IMR-90 (cell line): ENCODE data around the gene KCNQ2. TPM values are rescaled to one million over a fixed set of nuclear protein-coding genes. Genes with fewer than 3 reads are reported as not detected.

Experiments
- ATAC-seq: fragments of 200-7000 bp; cut with Tn5 transposase; 2 replicates; pipeline ENCODE4 v1.9.1; 2020; ENCODE audit warnings: low read depth, mild to moderate bottlenecking, moderate library complexity
- BruUV-seq: library from RNA; stranded (reverse); fragments of 400-500 nt; replicated peaks from 2 replicates; lab custom pipeline; 2021; lab: Mats Ljungman, UMichigan
- CTCF ChIA-PET: fragments of 300-600 bp; formaldehyde crosslinking; extraction: SDS; loops from one replicate; lab custom pipeline; 2021; ENCODE audit warnings: antibody characterized with exemption; lab: Yijun Ruan, JAX
- POLR2A ChIA-PET: fragments of 300-600 bp; sonication (Branson Sonifier 250); formaldehyde crosslinking; loops from one replicate; lab custom pipeline; 2022; ENCODE audit warnings: antibody characterized with exemption; ENCODE audit not compliant: unreplicated experiment; lab: Charles Lee
- DNase-seq: peaks from one replicate; pipeline ENCODE4 v3.0.0; 2013
- H2AFZ ChIP-seq: replicated peaks from 2 replicates; pipeline ENCODE3; 2013; ENCODE audit warnings: low read length, mild to moderate bottlenecking; ENCODE audit not compliant: poor library complexity
- H2AK5ac ChIP-seq: 2 replicates; pipeline ENCODE4 v1.6.1; 2013; ENCODE audit warnings: low read depth, low read length, inconsistent platforms
- H2AK9ac ChIP-seq: replicated peaks from 2 replicates; pipeline ENCODE3; 2013; ENCODE audit warnings: mild to moderate bottlenecking, low read depth, low read length, moderate library complexity; ENCODE audit not compliant: poor library complexity
- H2BK120ac ChIP-seq: 2 replicates; pipeline ENCODE4 v1.6.1; 2013; ENCODE audit warnings: low read depth, low read length, inconsistent platforms
- H2BK15ac ChIP-seq: 3 replicates; pipeline ENCODE4 v1.6.1; 2013; ENCODE audit warnings: low read depth, low read length, inconsistent platforms
- H2BK20ac ChIP-seq: 2 replicates; pipeline ENCODE4 v1.6.1; 2013; ENCODE audit warnings: low read depth, mild to moderate bottlenecking, inconsistent platforms, low read length, moderate library complexity
- H2BK5ac ChIP-seq: 2 replicates; pipeline ENCODE4 v1.6.1; 2013; ENCODE audit warnings: mild to moderate bottlenecking, low read depth, low read length, inconsistent platforms; ENCODE audit not compliant: poor library complexity, severe bottlenecking
- H3K14ac ChIP-seq: replicated peaks from 2 replicates; pipeline ENCODE4 v1.6.1; 2013; ENCODE audit warnings: low read depth, low read length, inconsistent platforms
- H3K18ac ChIP-seq: 2 replicates; pipeline ENCODE4 v1.6.1; 2013; ENCODE audit warnings: low read depth, low read length, control low read depth
- H3K23ac ChIP-seq: 2 replicates; pipeline ENCODE4 v1.6.1; 2013; ENCODE audit warnings: low read depth, low read length, inconsistent platforms
- H3K27ac ChIP-seq: 2 replicates; pipeline ENCODE4 v1.5.1; 2013; ENCODE audit warnings: mild to moderate bottlenecking, control low read depth, low read length; ENCODE audit not compliant: insufficient read depth
- H3K27me3 ChIP-seq: 2 replicates; pipeline ENCODE4 v1.6.1; 2013; ENCODE audit warnings: low read length; ENCODE audit not compliant: control insufficient read depth, insufficient read depth
- H3K36me3 ChIP-seq: 2 replicates; pipeline ENCODE4 v1.6.1; 2013; ENCODE audit warnings: low read length, mixed read lengths; ENCODE audit not compliant: control insufficient read depth, insufficient read depth
- H3K4ac ChIP-seq: 2 replicates; pipeline ENCODE4 v1.6.1; 2013; ENCODE audit warnings: low read depth, low read length, inconsistent platforms
- H3K4me1 ChIP-seq: 2 replicates; pipeline ENCODE4 v1.6.1; 2013; ENCODE audit warnings: low read length, mixed read lengths; ENCODE audit not compliant: control insufficient read depth, insufficient read depth
- H3K4me2 ChIP-seq: 2 replicates; pipeline ENCODE4 v1.6.1; 2013; ENCODE audit warnings: low read depth, mild to moderate bottlenecking, control low read depth, low read length, moderate library complexity
- H3K4me3 ChIP-seq: 2 replicates; pipeline ENCODE4 v1.5.1; 2013; ENCODE audit warnings: low read depth, mild to moderate bottlenecking, control low read depth, low read length, moderate library complexity; ENCODE audit not compliant: insufficient read depth
- H3K56ac ChIP-seq: 2 replicates; pipeline ENCODE4 v1.6.1; 2013; ENCODE audit warnings: low read length, inconsistent platforms; ENCODE audit not compliant: insufficient read depth; ENCODE audit errors: extremely low read depth
- H3K79me1 ChIP-seq, 2 experiments: 2 replicates each; pipeline ENCODE4 v1.6.1; 2013; ENCODE audit warnings: low read length in 2 of 2, inconsistent platforms in 1 of 2, low read depth in 1 of 2
- H3K9ac ChIP-seq: 2 replicates; pipeline ENCODE4 v1.6.1; 2013; ENCODE audit warnings: low read depth, low read length, control low read depth
- H3K9me1 ChIP-seq: 2 replicates; pipeline ENCODE4 v1.6.1; 2013; ENCODE audit warnings: low read length, inconsistent platforms; ENCODE audit not compliant: insufficient read depth
- H3K9me3 ChIP-seq: 2 replicates; pipeline ENCODE4 v1.6.1; 2013; ENCODE audit warnings: low read length; ENCODE audit not compliant: control insufficient read depth, insufficient read depth
- H4K20me1 ChIP-seq: 2 replicates; pipeline ENCODE4 v1.6.1; 2013; ENCODE audit warnings: low read length, inconsistent platforms; ENCODE audit not compliant: insufficient read depth
- H4K5ac ChIP-seq: 2 replicates; pipeline ENCODE4 v1.6.1; 2013; ENCODE audit warnings: mild to moderate bottlenecking, low read depth, low read length, control low read depth
- H4K8ac ChIP-seq, 2 experiments: 2 replicates each; pipeline ENCODE4 v1.6.1; 2013; ENCODE audit warnings: low read depth in 2 of 2, low read length in 2 of 2, control low read depth in 1 of 2, inconsistent platforms in 1 of 2
- H4K91ac ChIP-seq: 2 replicates; pipeline ENCODE4 v1.6.1; 2013; ENCODE audit warnings: low read depth, low read length, inconsistent platforms; ENCODE audit not compliant: insufficient read depth
- BHLHE40 ChIP-seq: fragments of 150-350 bp; IDR thresholded peaks from 2 replicates; pipeline ENCODE4 v1.6.1; 2016; ENCODE audit warnings: mild to moderate bottlenecking, low read depth, low read length
- MAFK ChIP-seq: IDR thresholded peaks from 2 replicates; pipeline ENCODE4 v1.6.1; 2012; ENCODE audit warnings: low read depth, low read length, improper control_type of control experiment
- MAZ ChIP-seq: IDR thresholded peaks from 2 replicates; pipeline ENCODE4 v1.6.1; 2012; ENCODE audit warnings: low read depth, mild to moderate bottlenecking, low read length, improper control_type of control experiment, moderate library complexity, borderline replicate concordance
- MXI1 ChIP-seq: IDR thresholded peaks from 2 replicates; pipeline ENCODE4 v1.6.1; 2012; ENCODE audit warnings: low read depth, mild to moderate bottlenecking, low read length, moderate library complexity, borderline replicate concordance
- RCOR1 ChIP-seq: IDR thresholded peaks from 2 replicates; pipeline ENCODE4 v1.6.1; 2012; ENCODE audit warnings: mild to moderate bottlenecking, low read length, improper control_type of control experiment; ENCODE audit not compliant: insufficient replicate concordance
- RFX5 ChIP-seq: IDR thresholded peaks from 2 replicates; pipeline ENCODE4 v1.8.0; 2012; ENCODE audit warnings: low read depth, mild to moderate bottlenecking, low read length, moderate library complexity
- SMC3 ChIP-seq: fragments of 150-350 bp; IDR thresholded peaks from 2 replicates; pipeline ENCODE4 v1.6.1; 2016; ENCODE audit warnings: low read depth, mild to moderate bottlenecking, antibody characterized with exemption, low read length, moderate library complexity
- WGBS, 2 experiments: methylation state at CpG; one replicate each; pipeline versions ENCODE4 v1.1.5 to v1.1.7; 2013; ENCODE audit warnings: missing lambda C conversion rate in 2 of 2; ENCODE audit not compliant: insufficient read length in 1 of 2; ENCODE audit errors: extremely low coverage in 2 of 2; 5-methylcytosine and 5-hydroxymethylcytosine counted together
- dilution Hi-C: fragments of 300-500 bp; cut with HindIII; formaldehyde crosslinking; loops from one replicate; pipeline ENCODE4 v1.14.3; 2018; ENCODE audit warnings: low sequenced_read_pairs; ENCODE audit not compliant: unreplicated experiment
- in situ Hi-C: fragments of 300-500 bp; cut with MboI; formaldehyde crosslinking; loops from 3 replicates; pipeline ENCODE4 v1.14.3; 2019; ENCODE audit warnings: low sequenced_read_pairs, inconsistent platforms, mixed read lengths
- intact Hi-C: fragments of 100-400 bp; cut with micrococcal nuclease; formaldehyde crosslinking; loops from 2 replicates; pipeline ENCODE4 v1.10.0; 2022
- polyA plus RNA-seq, 3 experiments: library from polyadenylated mRNA; depleted of rRNA; stranded (reverse); fragments of >200 nt; gene quantifications; 2 replicates each; pipeline ENCODE4 v1.2.3, GENCODE V29; 2012; ENCODE audit warnings: low replicate concordance in 1 of 3
- total RNA-seq: library from RNA; depleted of rRNA; stranded (reverse); fragments of >200 nt; gene quantifications from 2 replicates; pipeline ENCODE4 v1.2.3, GENCODE V29; 2012
- TF ChIP-seq, protein P1 (sequence below): fragments of 150-350 bp; IDR thresholded peaks from 2 replicates; pipeline ENCODE4 v1.6.1; 2016; ENCODE audit warnings: low read depth, mild to moderate bottlenecking, low read length, moderate library complexity, borderline replicate concordance

The KCNQ2 gene
- total and polyA plus RNA-seq, 2 of the 4 experiments (the other 2 are of a cell fraction) = 0.02 TPM; not detected in 1

DNA sequence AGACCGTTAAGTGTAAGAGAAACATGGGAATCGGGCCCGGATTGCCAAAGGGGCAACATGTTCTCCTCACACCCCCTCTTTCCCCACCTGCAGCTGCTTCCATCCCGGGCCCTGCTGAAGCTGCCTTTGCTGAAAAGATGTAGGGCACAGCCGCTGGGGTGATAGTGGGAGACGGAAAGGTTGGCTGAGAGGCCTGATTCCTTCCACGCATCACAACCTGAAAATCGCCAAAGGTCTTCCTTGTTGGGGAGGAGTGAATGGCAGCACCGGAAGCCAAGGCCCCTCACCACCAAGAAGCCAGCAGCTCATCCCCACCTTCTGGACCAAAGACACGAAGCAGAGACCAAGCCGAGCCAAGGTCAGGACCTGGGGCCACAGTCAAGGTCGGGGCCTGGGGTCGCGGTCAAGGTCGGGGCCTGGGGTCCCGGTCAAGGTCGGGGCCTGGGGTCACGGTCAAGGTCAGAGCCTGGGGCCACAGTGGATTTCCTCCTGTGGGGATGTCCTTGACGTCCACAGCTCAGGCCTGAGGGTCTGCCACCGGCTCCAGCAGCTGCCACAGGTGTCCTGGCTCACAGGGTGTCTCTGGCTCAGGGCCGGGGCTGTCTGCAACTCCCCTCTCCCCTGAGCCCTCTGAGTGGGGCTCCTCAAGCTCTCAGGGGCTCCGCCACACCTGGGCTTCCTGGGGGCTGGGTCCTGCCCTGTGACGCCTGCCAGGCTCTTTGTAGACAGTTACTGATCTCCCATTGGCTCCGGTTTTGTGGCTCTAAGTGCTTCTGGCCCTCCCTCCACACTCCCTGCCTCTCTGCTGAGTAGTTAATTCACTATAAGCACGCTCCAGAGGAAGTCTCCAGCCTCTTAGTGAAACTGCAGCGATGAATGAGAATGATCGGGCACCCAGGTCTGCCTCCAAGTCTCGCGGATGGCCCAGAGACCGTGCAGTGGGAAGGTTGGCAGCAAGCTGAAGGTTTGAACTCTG, 105.8 kb downstream of the KCNQ2 start:
- ChIA-PET POLR2A (no interaction called here), CTCF (no interaction called here)
- DNase-seq = no peak
- Histone ChIP-seq H3K27me3 (peaks cover 52% of the 10 kb centered on the region), H3K4me2 (no peak overlapping the region), H3K9me3 (no peaks in the 10 kb centered on the region), H3K79me1 (no peaks in the 10 kb centered on the region), H2BK20ac (no peak overlapping the region), H4K5ac (no peak overlapping the region), H3K27ac (no peak overlapping the region), H3K56ac (no peak overlapping the region), H3K36me3 (no peaks in the 10 kb centered on the region), H4K91ac (no peak overlapping the region), H2AFZ (no peak overlapping the region), H3K18ac (no peak overlapping the region), H2BK120ac (no peak overlapping the region), H2BK15ac (no peak overlapping the region), H3K4me1 (no peaks in the 10 kb centered on the region), H3K4me3 (no peak overlapping the region), H3K4ac (no peak overlapping the region), H2BK5ac (no peak overlapping the region), H2AK9ac (no peak overlapping the region), H3K14ac (no peak overlapping the region), H3K9me1 (no peaks in the 10 kb centered on the region), H4K20me1 (0 out of 2 replicates have a peak, but pooled peaks cover 4% of the 10 kb centered on the region), H2AK5ac (no peak overlapping the region), H3K23ac (no peak overlapping the region), H3K9ac (no peak overlapping the region), H4K8ac (no peak overlapping the region)
- WGBS, 2 experiments = 48% methylated on average over 15 of the region's 30 CpGs; no CpG with 5 or more reads in 1 of the 2 experiments
- dilution Hi-C loops (no loop called here), in situ Hi-C loops (no loop called here), intact Hi-C loops (no loop called here)
- TF ChIP-seq MAZ (no peak), RFX5 (no peak), MAFK (no peak), MXI1 (no peak), RCOR1 (no peak), SMC3 (no peak), BHLHE40 (no peak)
- TF ChIP-seq, protein P1, sequence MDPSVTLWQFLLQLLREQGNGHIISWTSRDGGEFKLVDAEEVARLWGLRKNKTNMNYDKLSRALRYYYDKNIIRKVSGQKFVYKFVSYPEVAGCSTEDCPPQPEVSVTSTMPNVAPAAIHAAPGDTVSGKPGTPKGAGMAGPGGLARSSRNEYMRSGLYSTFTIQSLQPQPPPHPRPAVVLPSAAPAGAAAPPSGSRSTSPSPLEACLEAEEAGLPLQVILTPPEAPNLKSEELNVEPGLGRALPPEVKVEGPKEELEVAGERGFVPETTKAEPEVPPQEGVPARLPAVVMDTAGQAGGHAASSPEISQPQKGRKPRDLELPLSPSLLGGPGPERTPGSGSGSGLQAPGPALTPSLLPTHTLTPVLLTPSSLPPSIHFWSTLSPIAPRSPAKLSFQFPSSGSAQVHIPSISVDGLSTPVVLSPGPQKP = no peak
- ATAC-seq = no peak
- BruUV-seq = no TSS peak
